GM12875 (cell line): Measurements from ENCODE around the gene ASIC2.

Experiments
- H3K4me3 ChIP-seq: one replicate; pipeline ENCODE4 v1.5.1; 2011; ENCODE audit warnings: low read depth, low read length, control low read depth
- TF ChIP-seq, protein P1 (sequence below): IDR thresholded peaks from 2 replicates; pipeline ENCODE4 v1.5.1; 2011; ENCODE audit warnings: low read depth, mild to moderate bottlenecking, control low read depth, inconsistent platforms, low read length, moderate library complexity, borderline replicate concordance; ENCODE audit not compliant: insufficient read depth

Gene ASIC2

DNA sequence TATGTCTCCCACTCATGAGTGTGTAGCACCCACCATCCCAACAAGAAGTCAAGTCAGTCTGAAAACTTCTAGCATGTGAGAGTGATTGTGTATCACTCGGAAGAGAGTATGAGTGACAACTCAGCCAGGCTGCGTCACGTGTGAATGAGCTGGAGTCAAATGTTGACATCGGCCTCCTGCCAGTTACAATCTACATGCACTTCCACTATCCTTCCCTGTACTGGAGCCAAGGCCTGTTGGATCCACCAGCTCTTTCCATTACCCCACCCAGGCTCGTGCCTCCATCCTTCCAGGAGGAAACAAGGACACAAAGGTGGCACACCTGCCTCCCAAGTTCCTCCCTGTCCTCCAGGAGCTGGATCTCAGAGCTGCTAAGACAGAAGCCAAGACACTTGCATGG, 64.5 kb downstream of the ASIC2 start:
- TF ChIP-seq, protein P1, sequence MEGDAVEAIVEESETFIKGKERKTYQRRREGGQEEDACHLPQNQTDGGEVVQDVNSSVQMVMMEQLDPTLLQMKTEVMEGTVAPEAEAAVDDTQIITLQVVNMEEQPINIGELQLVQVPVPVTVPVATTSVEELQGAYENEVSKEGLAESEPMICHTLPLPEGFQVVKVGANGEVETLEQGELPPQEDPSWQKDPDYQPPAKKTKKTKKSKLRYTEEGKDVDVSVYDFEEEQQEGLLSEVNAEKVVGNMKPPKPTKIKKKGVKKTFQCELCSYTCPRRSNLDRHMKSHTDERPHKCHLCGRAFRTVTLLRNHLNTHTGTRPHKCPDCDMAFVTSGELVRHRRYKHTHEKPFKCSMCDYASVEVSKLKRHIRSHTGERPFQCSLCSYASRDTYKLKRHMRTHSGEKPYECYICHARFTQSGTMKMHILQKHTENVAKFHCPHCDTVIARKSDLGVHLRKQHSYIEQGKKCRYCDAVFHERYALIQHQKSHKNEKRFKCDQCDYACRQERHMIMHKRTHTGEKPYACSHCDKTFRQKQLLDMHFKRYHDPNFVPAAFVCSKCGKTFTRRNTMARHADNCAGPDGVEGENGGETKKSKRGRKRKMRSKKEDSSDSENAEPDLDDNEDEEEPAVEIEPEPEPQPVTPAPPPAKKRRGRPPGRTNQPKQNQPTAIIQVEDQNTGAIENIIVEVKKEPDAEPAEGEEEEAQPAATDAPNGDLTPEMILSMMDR, result no peak

DNA sequence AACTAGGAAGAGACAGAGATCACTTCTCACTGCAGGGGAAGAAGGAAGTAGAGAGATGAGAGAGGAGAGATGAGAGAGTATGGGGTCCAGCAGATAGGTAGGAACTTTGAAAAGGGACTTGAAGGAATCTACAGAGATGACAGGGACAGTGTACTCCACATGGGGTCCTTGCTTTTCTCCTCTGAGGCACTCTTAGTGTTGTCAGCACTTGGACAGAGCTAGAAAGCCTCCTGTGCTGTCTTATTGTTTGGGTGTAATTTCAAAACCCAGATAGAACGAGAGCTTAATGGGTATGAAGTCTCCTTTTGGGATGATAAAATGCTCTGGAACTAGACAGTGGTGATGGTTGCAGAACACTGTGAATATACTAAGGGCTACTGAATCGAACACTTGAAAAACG, 65.2 kb downstream of the ASIC2 start:
- no peak overlapping the region for H3K4me3 ChIP-seq
- TF ChIP-seq, protein P1, result no peak

More for the DNA sequence above, 64.5 kb downstream of the ASIC2 start:
- H3K4me3 ChIP-seq, result no peak overlapping the region

GRCh38 chr17:33225994-33226393, 67.1 kb downstream of the ASIC2 start:
- TF ChIP-seq, protein P1, result no peak
- H3K4me3 ChIP-seq, result no peak overlapping the region

DNA sequence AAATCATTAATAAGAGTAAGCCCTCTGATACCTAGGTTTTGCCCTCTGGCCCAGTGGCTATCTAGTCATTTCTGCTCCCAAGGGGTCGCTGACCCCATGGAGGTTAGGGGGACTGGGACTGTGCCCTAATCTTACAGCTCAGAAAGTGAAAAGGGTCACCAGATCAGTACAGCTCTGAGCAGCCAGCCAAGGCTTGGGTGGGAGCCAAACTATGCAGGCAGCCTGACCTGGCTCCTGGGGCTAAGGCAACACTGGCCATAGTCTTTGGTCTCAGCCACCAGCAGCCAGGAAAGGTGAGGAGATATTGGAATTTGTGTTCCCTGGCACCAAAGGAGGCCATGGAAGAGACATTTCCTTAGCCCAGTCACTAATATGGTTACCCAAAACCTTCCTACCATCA, 67.6 kb downstream of the ASIC2 start:
- TF ChIP-seq, protein P1, result no peak
- H3K4me3 ChIP-seq, result no peak overlapping the region

DNA sequence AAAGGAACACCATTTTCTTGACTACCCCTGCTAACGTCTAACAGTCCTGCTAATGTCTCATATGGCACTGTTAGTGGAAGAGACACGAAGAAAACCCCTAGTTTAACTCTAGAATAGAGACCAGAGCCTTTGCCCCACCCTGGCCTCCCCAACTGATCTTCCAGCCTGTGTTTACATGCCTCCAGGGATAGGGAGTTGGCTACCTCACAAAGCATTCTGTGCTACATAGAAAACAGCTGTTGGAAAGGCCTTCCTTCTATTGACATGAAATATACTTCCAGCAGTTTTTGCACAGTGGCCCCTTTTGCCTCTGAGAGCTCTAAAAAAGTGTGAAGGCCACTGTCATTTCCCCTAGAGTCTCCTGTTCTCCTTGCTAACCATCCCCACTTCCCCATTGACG, 73.1 kb downstream of the ASIC2 start:
- TF ChIP-seq, protein P1, result no peak
- H3K4me3 ChIP-seq, result no peak overlapping the region

- TF ChIP-seq, protein P1, result no peak
- no peak overlapping the region for H3K4me3 ChIP-seq
Measured at GRCh38 chr17:33218698-33219601, 74.1 kb downstream of the ASIC2 start.

GRCh38 chr17:33217891-33218290, 75.2 kb downstream of the ASIC2 start:
- TF ChIP-seq, protein P1, result no peak
- H3K4me3 ChIP-seq, result no peak overlapping the region
